CD14-positive monocyte (primary cell): Measurements from ENCODE around the gene TMEM51. TPM values are rescaled to one million over a fixed set of nuclear protein-coding genes. Genes with fewer than 3 reads are reported as not detected.
A peak's percentile ranks its signal among the peaks of the same experiment; 100 is the strongest.

ENCODE experiments used
- DNase-seq, 3 donors: peaks; one replicate each; pipeline ENCODE4 v3.0.0-alpha.2; 2011 to 2022
- H2AFZ ChIP-seq: 2 replicates; pipeline ENCODE4 v1.6.0; 2012; ENCODE audit warnings: mild to moderate bottlenecking, low read depth, low read length, inconsistent platforms; ENCODE audit not compliant: insufficient read depth, poor library complexity, severe bottlenecking
- H3K27ac ChIP-seq, 2 donors: 1 replicate in 1 of 2; 2 replicates in 1 of 2; pipeline ENCODE4 v1.5.1; 2012 to 2013; ENCODE audit warnings: low read length in 2 of 2, control low read depth in 1 of 2, inconsistent platforms in 1 of 2, low read depth in 1 of 2, mild to moderate bottlenecking in 1 of 2
- H3K27me3 ChIP-seq, 2 donors: one replicate each; pipeline versions ENCODE4 v1.6.0 to v1.6.1; 2011 to 2013; ENCODE audit warnings: low read length in 2 of 2; ENCODE audit not compliant: control insufficient read depth in 2 of 2, insufficient read depth in 2 of 2
- H3K36me3 ChIP-seq, 2 donors: replicated peaks in 1 of 2; 1 replicate in 1 of 2; 2 replicates in 1 of 2; pipeline versions ENCODE4 v1.5.1 to v1.6.1; 2012 to 2013; ENCODE audit warnings: low read length in 2 of 2, control low read depth in 1 of 2, inconsistent platforms in 1 of 2, mild to moderate bottlenecking in 1 of 2; ENCODE audit not compliant: insufficient read depth in 2 of 2, control insufficient read depth in 1 of 2
- H3K4me1 ChIP-seq, 2 donors: 1 replicate in 1 of 2; 2 replicates in 1 of 2; pipeline versions ENCODE4 v1.5.1 to v1.6.1; 2012 to 2013; ENCODE audit warnings: low read length in 2 of 2, control low read depth in 1 of 2, inconsistent platforms in 1 of 2, mild to moderate bottlenecking in 1 of 2, moderate library complexity in 1 of 2; ENCODE audit not compliant: insufficient read depth in 2 of 2, control insufficient read depth in 1 of 2
- H3K4me2 ChIP-seq: replicated peaks from 2 replicates; pipeline ENCODE3; 2012; ENCODE audit warnings: low read length, moderate library complexity, mild to moderate bottlenecking; ENCODE audit not compliant: poor library complexity, severe bottlenecking; ENCODE audit errors: extremely low read depth
- H3K4me3 ChIP-seq, 3 experiments: fragments of 200-600 bp in 1 of 3; sonication (generic) in 1 of 3; replicated peaks in 1 of 3; 1 replicate in 2 of 3; 2 replicates in 1 of 3; pipeline ENCODE4 v1.5.1; 2011 to 2013; ENCODE audit warnings: low read length in 3 of 3, mild to moderate bottlenecking in 3 of 3, control low read depth in 2 of 3, low read depth in 2 of 3, inconsistent platforms in 1 of 3, moderate library complexity in 1 of 3
- H3K79me2 ChIP-seq: 2 replicates; pipeline ENCODE4 v1.6.0; 2012; ENCODE audit warnings: mild to moderate bottlenecking, control low read depth, inconsistent platforms, low read length, moderate library complexity; ENCODE audit not compliant: insufficient read depth
- H3K9ac ChIP-seq: 2 replicates; pipeline ENCODE4 v1.6.0; 2017; ENCODE audit warnings: low read length, mild to moderate bottlenecking; ENCODE audit not compliant: insufficient read depth, poor library complexity, severe bottlenecking
- H3K9me3 ChIP-seq, 2 donors: replicated peaks in 1 of 2; 1 replicate in 1 of 2; 2 replicates in 1 of 2; pipeline versions ENCODE4 v1.5.1 to v1.6.1; 2012 to 2013; ENCODE audit warnings: low read length in 2 of 2, control low read depth in 1 of 2; ENCODE audit not compliant: control insufficient read depth in 1 of 2, insufficient read depth in 1 of 2
- H4K20me1 ChIP-seq: 2 replicates; pipeline ENCODE4 v1.6.0; 2012; ENCODE audit warnings: mild to moderate bottlenecking, low read length, control low read depth, moderate library complexity; ENCODE audit not compliant: insufficient read depth
- H3K27ac Mint-ChIP-seq, 7 donors: one replicate each; pipeline ENCODE4 v1.8.0; 2020; ENCODE audit warnings: mild to moderate bottlenecking in 7 of 7, mixed read lengths in 7 of 7, moderate library complexity in 6 of 7, inconsistent platforms in 2 of 7
- H3K27me3 Mint-ChIP-seq, 3 donors: one replicate each; pipeline ENCODE4 v1.8.0; 2021 to 2022; ENCODE audit warnings: low read depth in 3 of 3, mild to moderate bottlenecking in 3 of 3, mixed read lengths in 3 of 3, moderate library complexity in 3 of 3, inconsistent platforms in 1 of 3
- H3K36me3 Mint-ChIP-seq, 2 donors: one replicate each; pipeline ENCODE4 v1.8.0; 2020; ENCODE audit warnings: mixed read lengths in 2 of 2, inconsistent platforms in 1 of 2, mild to moderate bottlenecking in 1 of 2
- H3K4me1 Mint-ChIP-seq: one replicate; pipeline ENCODE4 v1.8.0; 2020; ENCODE audit warnings: mild to moderate bottlenecking, mixed read lengths
- H3K4me3 Mint-ChIP-seq, 2 donors: one replicate each; pipeline ENCODE4 v1.8.0; 2020; ENCODE audit warnings: mild to moderate bottlenecking in 2 of 2, mixed read lengths in 2 of 2, moderate library complexity in 1 of 2
- H3K9me3 Mint-ChIP-seq, 7 donors: one replicate each; pipeline ENCODE4 v1.8.0; 2020 to 2022; ENCODE audit warnings: mixed read lengths in 7 of 7, mild to moderate bottlenecking in 6 of 7, moderate library complexity in 6 of 7, inconsistent platforms in 2 of 7
- CTCF ChIP-seq: fragments of 200-600 bp; IDR thresholded peaks from one replicate; pipeline ENCODE4 v1.8.0; 2022; ENCODE audit warnings: antibody characterized with exemption, mild to moderate bottlenecking
- WGBS: methylation state at CpG from one replicate; pipeline ENCODE4 v1.1.5; 2013; ENCODE audit warnings: missing lambda C conversion rate; ENCODE audit not compliant: insufficient coverage; 5-methylcytosine and 5-hydroxymethylcytosine counted together
- intact Hi-C, 2 donors: fragments of 100-400 bp; cut with micrococcal nuclease; formaldehyde crosslinking; loops; one replicate each; pipeline versions ENCODE4 v1.15.0 to v1.15.1; 2023
- polyA plus RNA-seq, 3 donors: library from polyadenylated mRNA; depleted of rRNA in 1 of 3; unstranded in 2 of 3; stranded (reverse) in 1 of 3; fragments of 300-500 nt in 2 of 3; fragments of >200 nt in 1 of 3; fragmentation: Illumina TruSeq in 2 of 3; gene quantifications; 1 replicate in 2 of 3; 2 replicates in 1 of 3; pipeline ENCODE4 v1.2.3, GENCODE V29; 2012 to 2021

TMEM51 gene
- polyA plus RNA-seq, 3 donors = 1.2 to 2.5 (median 2.1) TPM

DNA sequence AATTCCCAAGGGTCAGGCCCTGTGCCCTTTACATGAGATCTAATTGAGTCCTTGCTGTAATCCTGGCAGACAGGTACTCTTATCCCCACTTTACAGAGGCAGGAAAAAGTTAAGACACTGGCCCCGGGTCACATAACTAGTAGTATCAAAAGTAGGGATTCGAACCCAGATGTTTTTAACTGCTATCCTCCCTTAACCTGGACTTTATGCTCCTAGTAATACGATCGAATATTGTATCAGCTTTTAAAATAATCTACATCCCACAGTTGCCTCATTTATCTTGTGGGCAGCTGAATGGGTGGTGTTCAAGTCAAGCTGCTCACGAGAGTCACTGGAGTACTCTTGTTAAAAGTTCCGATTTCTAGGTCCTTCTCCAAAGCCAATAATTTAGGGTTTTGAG, 25.5 kb upstream of the TMEM51 start:
- Mint-ChIP-seq H3K27ac (peak overlapping the region in 1 of 7 donors; percentile 46), H3K9me3 (peaks cover 2 to 8% (median 5%) of the 10 kb centered on the region in 7 donors), H3K4me3 (no peak overlapping the region), H3K27me3 (peaks cover 2 to 4% (median 3%) of the 10 kb centered on the region in 3 donors), H3K36me3 (no peaks in the 10 kb centered on the region), H3K4me1 (no peaks in the 10 kb centered on the region)
- Histone ChIP-seq H2AFZ (no peak overlapping the region), H3K79me2 (no peaks in the 10 kb centered on the region), H3K4me3 (no peak overlapping the region), H3K9ac (no peak overlapping the region), H3K36me3 (no peaks in the 10 kb centered on the region), H3K27ac (no peak overlapping the region), H4K20me1 (no peaks in the 10 kb centered on the region), H3K9me3 (peaks cover 0 to 4% of the 10 kb centered on the region in 2 donors), H3K27me3 (no peaks in the 10 kb centered on the region), H3K4me1 (no peaks in the 10 kb centered on the region), H3K4me2 (no peak overlapping the region)
- TF ChIP-seq CTCF = no peak
- intact Hi-C loops = loop anchor here (1.0 to 2.0 kb wide), 3 partner anchors 145 to 177 kb away; no protein-coding TSS in a partner anchor
- DNase-seq = no peak
- WGBS = 56% methylated on average over 2 of the region's 6 CpGs

- H3K27ac Mint-ChIP-seq = no peak overlapping the region
- peak; percentile 85 for TF ChIP-seq CTCF
- Histone ChIP-seq H2AFZ (no peak overlapping the region), H3K27ac (no peak overlapping the region), H3K36me3 (no peaks in the 10 kb centered on the region), H4K20me1 (no peaks in the 10 kb centered on the region), H3K27me3 (no peaks in the 10 kb centered on the region), H3K79me2 (no peaks in the 10 kb centered on the region), H3K9me3 (peaks cover 0 to 4% of the 10 kb centered on the region in 2 donors), H3K4me3 (no peak overlapping the region), H3K9ac (no peak overlapping the region), H3K4me2 (no peak overlapping the region), H3K4me1 (no peaks in the 10 kb centered on the region)
- H3K4me1 Mint-ChIP-seq = no peaks in the 10 kb centered on the region
- intact Hi-C loops = loop anchor here (1.0 to 2.0 kb wide), 3 partner anchors 144 to 176 kb away; no protein-coding TSS in a partner anchor
- DNase-seq = peak; percentile 66 to 79 (median 77)
- H3K27me3 Mint-ChIP-seq = peaks cover 2 to 4% (median 3%) of the 10 kb centered on the region in 3 donors
- no peaks in the 10 kb centered on the region for H3K36me3 Mint-ChIP-seq
- peaks cover 2 to 8% (median 5%) of the 10 kb centered on the region in 7 donors for H3K9me3 Mint-ChIP-seq
- no peak overlapping the region for H3K4me3 Mint-ChIP-seq
- WGBS = 16% methylated on average over 9 of the region's 18 CpGs
These were observed 24.8 kb upstream of the TMEM51 start for GRCh38 chr1:15128520-15129313.
